HG03280 (cell line): Measurements from ENCODE around the gene ELL2.
"Not testable (repeated sequence)": the region's sequence is repeated elsewhere in the genome, so short reads cannot be mapped to it uniquely, and the experiment has no call there.

Experiments
- ATAC-seq: cut with Tn5 transposase; IDR thresholded peaks from one replicate; pipeline ENCODE4 v1.9.1; 2021; ENCODE audit warnings: mild to moderate bottlenecking, moderate library complexity; ENCODE audit not compliant: unreplicated experiment

The ELL2 gene

DNA sequence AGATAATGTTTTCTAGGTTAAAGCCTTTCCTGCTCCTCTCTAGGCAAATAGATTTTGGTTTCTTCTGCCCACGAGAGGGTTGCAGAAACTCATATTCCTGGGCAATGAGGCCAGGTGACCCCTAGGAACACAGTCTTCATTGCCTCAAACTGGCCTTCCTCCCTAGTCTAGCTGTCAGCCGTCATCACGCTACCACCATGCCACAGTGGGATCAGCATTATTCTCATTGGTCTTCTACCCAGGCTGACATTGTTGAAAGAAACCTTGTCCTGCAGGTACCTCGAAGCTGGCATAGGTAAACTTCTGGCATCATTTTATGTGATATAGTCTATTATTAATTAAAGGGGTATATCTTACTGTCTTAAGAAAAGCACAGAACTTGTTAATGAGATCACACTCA is 51.1 kb downstream of the ELL2 start:
- ATAC-seq = no peak

DNA sequence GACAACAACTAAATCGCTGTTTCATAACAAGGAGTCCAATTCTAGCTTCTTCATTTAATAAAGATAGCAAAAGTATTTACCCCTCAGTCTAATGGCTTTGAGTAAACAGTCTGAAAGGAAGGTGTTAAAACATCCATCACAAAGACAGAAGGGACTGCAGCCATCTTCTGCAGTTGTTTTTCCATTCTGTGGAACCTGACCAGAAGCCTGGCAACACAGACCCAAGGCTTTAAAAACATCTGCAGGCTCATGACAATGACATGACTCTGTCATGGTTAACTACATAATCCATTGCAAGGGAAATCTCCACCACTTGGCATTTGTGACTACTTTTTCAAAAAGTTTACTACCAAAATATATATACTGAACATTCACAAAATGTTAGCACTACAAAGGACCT is 51.9 kb downstream of the ELL2 start:
- no peak for ATAC-seq

DNA sequence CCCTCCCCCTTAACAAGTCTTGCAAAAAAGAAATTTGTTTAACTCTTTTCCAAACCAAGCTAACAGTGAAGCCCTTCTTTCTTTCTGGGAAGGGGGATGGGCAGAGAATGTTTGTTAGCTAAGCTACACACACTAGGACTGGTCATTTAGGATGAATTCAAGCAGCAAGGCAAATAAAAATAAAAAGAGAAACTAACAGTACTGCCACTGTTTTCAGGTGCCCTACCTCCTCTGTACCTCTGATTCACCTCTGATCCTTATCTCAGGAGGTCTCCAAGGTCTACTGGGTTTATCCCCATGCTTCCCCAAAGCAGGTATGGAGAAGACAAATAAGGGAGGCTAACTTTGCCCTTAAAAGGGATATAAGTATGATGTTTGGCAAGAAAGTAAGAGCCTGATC is 52.9 kb downstream of the ELL2 start:
- no peak for ATAC-seq

DNA sequence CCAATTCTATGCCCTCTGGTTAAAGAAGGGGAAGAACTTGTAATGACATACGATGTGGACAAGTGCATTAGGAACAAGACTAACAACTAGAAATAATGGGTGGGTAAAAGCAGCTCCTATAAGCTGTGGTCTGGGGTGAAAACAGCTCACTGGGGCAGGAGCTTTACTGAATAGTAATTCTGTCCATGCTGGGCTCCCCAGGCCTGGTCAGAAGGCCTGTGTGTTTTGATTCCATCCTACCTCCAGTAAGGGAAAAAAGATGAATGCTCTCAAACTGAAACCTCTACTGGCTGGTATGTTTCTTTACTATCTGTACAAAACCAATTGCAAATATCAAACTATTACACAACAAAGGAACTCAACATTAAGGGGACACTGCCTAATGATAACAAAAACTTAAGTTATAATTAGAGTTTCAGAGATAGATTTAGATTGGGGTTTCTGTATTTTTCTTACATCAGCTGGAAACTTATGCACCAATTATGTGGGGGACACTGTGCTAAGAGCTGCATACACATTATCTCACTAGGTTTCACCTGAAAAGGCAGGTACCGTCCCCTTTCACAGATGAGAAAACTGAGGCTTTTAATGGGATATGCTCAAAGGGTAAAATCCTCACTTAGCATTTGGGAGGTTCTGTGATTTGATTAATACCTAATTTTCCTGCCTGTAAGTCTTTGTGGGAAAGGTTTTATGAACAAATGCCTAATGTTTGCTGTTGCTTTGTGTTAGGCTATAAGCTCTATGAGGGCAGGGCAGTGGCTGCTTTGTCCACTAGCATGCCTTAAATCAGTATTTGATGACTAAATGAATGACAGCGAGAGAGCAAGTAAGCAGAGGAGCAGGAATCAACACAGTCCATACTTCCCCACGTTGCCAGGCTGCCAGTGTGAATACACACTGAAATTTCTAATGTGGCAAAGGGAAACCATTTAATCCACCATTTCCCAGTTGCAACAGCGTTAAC is 53.6 kb downstream of the ELL2 start:
- ATAC-seq = no peak

DNA sequence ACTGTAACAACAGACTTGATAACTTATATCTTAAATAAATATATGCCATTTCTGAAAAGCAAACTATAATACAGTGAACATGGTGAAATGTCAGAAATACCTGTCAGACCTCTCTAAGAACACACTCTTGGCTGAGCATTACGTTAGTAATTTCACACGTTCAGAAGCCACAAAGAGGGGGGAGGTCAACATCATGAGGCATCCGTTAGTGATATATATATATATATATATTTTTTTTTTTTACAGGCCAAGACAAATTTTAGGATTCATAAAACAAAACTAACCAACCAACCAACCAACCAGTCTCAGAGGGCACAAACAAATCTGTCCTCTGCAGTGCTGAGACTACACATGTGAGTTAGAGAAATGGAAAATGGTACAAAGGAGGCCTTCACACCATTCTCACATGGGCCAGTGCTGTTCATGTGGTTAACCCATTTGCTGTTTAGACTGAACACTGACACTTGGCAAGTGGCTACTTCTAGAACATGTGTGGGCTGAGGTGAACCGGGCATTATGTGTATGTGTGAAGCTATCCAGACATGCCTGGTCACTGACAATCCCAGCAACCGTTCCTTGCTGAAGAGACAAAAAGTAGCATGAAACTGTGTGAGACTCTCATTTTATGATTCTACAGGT is 54.5 kb downstream of the ELL2 start:
- ATAC-seq = no peak

DNA sequence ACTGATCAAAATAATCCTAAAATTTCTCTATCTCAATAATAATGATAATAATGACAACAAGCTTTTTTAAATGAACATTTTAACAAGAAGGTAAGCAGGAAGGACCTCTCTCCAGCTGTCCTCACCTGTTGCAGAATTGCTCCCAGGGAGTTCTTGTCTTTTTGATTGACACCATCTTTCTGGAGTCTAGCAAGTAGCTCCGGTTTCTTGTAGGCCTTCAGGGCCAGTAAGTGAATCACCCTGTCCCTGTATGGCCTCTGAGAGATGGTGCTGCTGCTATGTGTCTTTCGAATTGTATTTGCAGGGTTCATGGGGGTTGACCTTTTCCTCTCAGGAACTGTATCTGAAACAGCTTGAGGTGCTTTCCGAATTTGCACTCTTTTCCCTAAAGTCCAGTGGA is 55.3 kb downstream of the ELL2 start:
- not testable (repeated sequence) for ATAC-seq

DNA sequence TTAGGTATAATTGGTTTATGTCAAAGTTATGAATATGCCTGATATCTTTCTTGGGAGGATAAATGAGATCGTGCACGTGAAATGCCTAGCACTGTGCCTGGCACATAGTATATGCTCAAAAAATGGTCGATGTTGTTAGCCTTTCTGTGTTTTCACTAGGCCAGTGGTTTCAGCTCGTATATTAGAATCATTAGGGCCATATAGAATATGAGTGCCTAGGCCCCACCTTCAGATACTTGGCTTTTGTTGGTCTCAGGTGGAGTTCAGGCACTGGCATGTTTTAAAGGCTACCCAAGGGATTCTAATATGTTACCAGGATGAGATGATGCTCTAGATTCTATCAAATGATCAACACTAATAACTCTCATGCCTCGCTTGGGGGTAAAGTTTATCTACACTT is 56.8 kb downstream of the ELL2 start:
- no peak for ATAC-seq

DNA sequence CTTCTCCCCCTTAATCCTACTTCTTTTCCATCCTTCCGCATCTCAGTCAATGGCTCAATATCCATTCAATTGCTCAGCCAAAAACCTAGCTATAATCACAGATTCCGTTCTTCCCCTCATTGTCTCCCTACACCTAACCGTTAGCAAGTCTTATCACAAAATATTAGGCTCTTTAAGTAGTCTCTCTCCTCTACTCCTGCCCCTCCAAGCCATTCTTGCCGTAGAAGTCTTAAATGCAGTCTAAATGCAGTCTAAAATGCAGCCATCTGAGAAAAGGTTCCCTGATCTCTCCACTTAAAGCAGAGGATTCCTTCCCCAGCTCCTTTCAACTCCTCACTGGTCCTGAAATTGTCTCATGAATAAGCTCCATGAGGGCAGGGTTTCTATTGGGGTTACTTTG is 57.8 kb downstream of the ELL2 start:
- no peak for ATAC-seq

DNA sequence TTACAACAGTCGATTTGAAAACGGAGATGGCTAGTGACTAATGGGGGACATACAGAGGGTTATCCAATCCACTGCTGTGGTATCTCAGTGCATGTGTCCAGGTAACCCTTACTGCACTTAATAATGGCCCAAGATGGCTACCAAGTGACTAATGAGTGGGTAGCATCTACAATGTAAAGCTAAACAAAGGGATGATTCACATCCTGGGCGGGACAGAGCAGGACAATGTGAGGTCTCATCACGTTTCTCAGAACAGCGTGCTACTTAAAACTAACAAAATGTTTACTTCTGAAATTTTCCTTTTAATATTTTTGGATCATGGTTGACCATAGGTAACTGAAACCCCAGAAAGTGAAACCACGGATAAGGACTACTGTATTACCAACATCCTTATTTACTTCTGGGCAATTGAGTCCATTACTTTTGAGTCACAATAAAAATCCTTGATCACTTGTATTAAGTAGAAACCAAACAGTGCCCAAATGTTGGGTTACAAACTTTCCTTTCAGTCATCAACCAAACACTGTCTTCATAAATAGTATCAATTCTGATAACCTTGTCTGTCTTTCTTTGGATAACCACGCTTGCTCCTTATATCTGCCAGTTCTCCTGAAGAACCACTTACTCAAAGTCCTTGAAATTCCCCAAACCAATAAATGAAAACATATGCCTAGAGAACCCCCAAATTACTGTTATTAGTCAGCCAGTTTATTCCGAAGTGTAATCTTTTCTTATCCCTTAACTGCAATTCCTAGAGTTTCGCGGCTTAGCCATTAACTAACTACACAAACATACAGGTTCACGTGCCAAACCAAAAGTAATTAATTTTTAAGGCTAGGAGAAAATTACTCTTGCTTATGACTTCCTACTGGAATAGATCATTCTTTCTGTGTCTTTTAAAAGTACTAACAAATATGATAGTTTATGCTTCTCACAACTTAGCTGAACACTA is 59.7 kb downstream of the ELL2 start:
- no peak for ATAC-seq

DNA sequence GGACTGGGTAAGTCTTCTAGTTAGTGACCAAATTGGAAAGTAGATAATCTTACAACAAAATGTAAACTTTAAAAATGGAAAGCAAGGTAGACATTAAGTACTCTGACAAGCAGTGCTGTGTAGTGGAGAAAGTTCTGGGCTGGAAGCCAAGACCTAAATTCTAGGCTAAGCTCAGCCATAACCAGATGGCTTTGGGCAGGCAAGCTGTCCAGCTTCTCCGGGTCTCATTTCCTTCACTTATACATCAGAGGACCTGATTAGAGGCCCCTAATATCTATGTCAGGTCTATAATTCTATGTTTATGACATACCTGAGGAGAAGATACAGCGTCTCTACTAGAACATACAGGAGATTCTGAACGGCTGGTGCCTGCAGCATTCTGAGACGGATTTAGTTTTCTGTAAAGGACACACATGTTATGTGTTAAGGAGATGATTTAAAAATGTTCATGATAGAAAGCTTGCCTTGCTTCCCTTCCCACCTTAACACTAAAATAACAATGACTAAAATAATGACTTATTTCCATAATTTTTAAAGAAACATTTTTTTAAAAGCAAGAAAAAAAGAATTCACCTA is 61.2 kb downstream of the ELL2 start:
- no peak for ATAC-seq

DNA sequence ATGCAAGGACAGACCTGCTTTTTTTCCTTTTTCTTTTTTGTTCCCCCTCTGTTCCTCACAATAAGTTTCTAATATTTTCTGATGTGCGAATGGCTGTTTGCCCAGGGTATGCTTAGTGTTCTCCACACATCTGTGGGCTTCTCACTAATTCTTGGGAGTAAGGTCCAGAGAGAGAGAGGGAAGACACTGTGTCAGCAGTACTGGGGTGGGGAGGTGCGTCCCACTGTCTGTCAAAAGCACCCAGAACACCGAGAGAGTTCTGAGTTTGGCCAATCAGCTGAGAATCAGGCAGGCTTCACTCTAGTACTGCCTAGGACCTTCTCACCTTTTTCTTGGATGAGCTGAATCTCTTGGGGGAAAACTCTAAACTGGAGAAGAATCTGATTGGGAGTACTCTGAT is 61.8 kb downstream of the ELL2 start:
- no peak for ATAC-seq

DNA sequence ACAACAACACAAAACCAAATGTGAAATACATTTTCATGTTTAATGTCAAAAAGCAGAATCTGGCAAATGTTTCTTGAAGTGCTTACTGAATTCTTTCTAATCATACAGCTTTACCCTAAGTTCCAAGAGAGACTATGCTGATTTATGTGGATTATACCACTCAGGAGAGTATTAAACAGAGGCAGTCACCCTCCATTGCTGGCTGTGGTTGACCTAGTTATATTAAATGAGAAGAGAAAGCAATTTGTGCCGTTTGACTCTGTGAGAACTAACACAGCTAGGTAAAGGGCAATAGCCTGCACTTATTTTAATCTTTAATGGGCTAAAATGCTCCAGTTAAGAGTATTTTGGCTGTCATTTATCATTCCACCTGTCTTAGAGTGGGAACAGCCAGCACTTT is 62.6 kb downstream of the ELL2 start:
- no peak for ATAC-seq

DNA sequence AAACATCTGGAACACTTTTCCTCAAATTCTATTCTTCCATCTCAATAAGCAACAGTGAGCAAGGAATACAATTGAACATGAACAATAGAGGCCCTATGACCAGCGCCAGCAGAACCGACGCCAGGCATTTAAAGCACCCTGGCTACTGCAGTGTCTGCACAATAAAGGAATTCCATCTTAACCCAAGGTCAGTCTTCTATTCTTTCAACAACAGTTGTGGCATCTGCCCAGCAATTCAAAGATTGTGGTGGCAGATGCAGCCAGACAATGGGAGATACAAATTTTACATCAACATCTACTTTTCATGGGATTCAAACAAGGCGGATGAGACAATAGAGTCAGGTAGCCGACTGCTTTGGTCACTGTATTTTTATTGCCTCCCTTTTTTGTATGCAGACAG is 65.9 kb downstream of the ELL2 start:
- no peak for ATAC-seq

DNA sequence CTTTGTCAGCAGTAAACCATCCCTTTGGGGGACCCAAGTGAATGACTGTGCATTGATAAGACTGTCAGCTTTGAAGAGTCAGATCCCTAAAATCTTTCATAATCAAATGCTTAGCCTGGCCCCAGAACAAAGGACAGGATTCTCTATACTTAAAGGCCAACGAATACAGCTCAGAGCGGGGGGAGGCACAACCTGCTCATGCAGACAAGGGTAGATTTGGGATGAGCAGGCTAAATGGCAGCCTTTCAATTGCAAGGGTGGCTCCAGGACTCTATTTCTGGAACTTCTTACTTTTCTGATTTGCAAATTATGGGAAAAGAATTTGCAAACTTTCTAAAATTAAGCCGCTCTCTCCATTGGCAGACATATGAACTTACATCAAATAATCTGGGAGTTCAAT is 66.4 kb downstream of the ELL2 start:
- ATAC-seq = no peak

DNA sequence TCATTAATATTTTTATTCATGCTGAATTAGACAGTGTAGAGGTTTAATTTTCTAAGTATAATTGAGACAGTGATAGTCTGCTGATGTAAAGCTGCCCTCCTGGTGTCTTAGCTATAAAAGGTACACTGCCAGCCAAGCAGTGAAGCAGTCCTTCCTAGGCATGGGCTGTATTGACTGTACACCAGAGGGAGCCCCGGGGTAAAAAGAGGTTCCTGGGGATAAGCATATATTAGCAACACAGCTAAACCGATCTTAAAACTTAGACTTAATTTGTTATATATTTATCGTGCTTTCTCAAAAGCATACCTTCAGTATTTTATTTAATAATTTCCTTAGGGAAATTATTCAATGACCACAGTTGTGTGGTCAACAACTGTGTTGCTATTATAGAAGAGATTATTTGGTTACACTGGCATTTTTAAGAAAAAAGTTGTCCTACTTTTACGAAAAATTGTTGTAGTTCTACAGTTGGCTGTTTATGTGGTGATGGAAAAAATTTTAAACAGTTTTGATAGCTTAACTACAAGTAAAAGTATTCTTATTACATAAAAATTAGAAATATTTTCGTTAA is 68.8 kb downstream of the ELL2 start:
- peak; percentile 66 for ATAC-seq

DNA sequence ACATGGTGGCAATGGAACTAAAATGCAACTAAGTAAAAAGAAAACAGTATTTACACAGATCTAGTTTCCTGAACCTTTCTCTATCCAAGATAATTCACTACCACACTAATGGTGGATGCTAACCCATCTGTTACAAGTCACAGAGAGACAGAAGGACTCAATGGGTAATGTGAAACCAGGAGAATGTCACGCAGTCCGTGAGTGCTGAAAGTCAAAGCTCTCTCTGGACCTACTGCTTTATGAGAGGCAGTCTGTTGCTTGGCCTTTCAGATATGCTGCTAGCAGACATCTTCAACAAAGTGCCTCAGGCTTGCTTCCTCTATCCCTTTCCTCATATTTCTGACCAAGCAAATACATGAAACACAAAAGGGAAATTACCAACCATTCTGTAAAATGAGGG is 70.2 kb downstream of the ELL2 start:
- no peak for ATAC-seq

DNA sequence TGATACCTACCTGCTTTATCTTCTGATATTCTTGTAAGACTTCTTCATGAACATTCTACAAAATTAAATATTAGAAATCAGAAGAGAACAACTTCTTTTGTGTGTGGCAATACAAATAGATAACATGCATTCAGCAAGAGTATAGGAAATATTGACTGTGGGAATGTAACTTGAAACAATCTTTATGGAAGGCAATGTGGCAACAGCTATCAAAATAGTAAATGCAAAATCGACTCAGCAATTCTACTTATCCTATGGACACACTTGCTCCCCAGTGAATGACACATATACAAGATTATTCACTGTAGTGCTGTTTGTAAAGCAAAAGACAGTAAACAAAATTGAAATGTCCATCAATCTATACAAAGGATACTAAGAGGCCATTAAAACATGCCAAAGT is 72.6 kb downstream of the ELL2 start:
- ATAC-seq = no peak

DNA sequence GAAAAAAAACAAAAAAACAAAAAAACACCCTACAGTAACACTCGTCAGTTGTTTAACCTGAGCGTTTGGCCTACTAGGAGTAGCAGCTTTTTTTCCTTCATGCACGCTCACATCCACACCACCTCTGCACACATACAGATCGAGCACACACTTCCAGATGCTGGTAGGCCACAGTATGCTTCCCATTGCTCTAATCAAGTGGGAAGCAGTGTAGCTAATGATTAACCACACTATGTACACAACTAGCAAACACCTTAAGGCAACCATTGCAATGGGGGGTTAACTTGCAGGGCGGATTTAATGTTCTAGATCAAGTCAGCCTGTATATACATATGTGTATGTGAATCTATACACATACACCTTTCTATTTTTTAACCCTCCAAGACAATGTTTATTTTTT is 73.7 kb downstream of the ELL2 start:
- no peak for ATAC-seq

DNA sequence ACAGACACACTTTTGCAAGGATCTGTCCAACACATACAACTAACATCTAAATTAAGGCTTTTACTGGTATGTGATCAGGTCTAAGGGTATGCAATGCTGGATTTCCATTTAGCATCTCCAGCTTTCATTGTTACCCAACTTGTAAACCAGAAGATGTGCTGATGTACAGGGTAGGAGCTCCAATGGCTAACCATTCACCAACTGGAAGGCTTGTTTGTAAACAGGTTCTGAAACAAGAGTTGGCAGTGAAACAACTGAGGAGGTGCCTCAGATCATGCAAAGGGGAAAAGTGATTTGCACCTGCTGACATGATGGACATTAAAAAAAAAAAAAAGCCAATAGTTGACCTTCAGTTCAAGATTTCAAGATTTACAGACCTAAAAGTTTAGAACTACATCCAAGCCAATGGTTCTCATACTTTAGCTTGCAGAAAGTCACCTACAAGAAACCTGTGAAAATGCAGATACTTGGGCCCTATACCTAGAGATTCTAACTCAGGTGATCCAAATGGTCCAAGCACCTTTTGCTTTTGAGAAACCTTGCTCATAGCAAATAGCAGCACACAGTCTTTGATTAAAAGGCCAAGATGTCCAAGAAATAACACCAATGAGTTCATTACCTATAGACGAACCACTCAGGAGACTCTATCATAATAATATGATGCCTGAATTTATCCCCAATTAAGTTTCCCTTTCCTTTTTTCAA is 75.2 kb downstream of the ELL2 start:
- no peak for ATAC-seq

DNA sequence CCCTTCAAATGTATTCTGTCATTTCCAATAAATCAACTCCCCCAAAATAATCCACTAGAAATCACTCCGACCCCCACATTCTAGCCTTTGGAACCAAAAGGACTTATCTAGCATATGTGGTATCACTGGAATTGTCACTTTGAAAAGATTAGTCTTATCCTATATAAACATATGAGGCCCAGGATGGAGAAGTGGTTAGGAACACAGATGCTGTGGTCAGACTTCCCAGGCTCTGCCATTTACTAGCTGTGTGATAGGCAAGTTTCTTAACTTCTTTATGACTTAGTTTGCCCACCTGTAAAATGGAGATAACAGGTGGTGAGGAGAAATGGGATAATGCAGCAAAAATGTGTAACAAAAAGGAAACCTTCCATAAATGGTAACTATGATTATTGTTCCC is 77.1 kb downstream of the ELL2 start:
- ATAC-seq = no peak
